DMS53 treated with DMSO at 0.1 percent for 48 hours (cell line): ENCODE measurements around the gene EID3.

Experiments used
- DNase-seq: peaks from one replicate; lab custom pipeline; 2025; ENCODE audit not compliant: unreplicated experiment; lab: John Stamatoyannopoulos, UW

Gene EID3

GRCh38 chr12:104353012-104353981, 49.8 kb downstream of the EID3 start:
- no peak for DNase-seq

GRCh38 chr12:104354167-104354867, 50.8 kb downstream of the EID3 start:
- DNase-seq, result no peak
